Astrocyte of the cerebellum (primary cell): ENCODE data around the gene MAGI1.

ENCODE experiments used
- DNase-seq: peaks from one replicate; pipeline ENCODE4 v3.0.0-alpha.2; 2011; ENCODE audit warnings: low read depth
- H3K4me3 ChIP-seq: 2 replicates; pipeline ENCODE4 v1.5.1; 2011; ENCODE audit warnings: mild to moderate bottlenecking, low read depth, low read length, moderate library complexity
- in situ Hi-C: cut with HindIII; loops from 2 replicates; pipeline ENCODE4 v1.10.0; 2017; ENCODE audit warnings: low sequenced_read_pairs
- TF ChIP-seq, protein P1 (sequence below): IDR thresholded peaks from 2 replicates; pipeline ENCODE4 v1.5.1; 2012; ENCODE audit warnings: low read length, low read depth, moderate library complexity, mild to moderate bottlenecking; ENCODE audit errors: missing control alignments

MAGI1 gene

DNA sequence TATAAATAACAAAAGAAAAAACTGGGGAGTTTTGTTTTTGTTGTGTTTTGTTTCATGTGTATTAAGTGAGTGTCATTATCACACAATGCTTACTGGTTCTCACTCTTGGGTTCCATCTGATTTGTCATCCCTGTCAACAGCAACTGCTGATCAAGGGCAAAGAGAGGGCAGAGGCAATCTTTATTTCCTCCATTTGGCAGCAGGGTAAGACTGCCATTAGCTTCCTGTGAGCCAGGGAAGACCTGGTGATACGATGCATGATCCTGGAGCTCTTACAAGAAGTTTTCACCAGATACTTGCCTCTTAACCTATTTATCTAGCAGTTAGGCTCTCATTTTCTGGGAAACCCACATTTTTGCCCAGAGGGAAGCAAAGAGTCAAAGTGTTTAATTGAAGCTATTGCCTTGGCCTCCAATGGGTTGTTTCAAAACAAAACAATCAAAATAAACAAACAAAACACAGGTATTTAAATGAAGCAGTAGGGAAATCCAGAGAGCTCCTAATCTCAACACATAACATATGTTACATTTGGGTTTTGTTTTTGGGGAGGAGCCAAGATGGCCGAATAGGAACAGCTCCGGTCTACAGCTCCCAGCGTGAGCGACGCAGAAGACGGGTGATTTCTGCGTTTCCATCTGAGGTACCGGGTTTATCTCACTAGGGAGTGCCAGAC lies 529.8 kb downstream of the MAGI1 start:
- in situ Hi-C loops, result no loop called here
- no peak overlapping the region for H3K4me3 ChIP-seq
- no peak for DNase-seq
- TF ChIP-seq, protein P1, sequence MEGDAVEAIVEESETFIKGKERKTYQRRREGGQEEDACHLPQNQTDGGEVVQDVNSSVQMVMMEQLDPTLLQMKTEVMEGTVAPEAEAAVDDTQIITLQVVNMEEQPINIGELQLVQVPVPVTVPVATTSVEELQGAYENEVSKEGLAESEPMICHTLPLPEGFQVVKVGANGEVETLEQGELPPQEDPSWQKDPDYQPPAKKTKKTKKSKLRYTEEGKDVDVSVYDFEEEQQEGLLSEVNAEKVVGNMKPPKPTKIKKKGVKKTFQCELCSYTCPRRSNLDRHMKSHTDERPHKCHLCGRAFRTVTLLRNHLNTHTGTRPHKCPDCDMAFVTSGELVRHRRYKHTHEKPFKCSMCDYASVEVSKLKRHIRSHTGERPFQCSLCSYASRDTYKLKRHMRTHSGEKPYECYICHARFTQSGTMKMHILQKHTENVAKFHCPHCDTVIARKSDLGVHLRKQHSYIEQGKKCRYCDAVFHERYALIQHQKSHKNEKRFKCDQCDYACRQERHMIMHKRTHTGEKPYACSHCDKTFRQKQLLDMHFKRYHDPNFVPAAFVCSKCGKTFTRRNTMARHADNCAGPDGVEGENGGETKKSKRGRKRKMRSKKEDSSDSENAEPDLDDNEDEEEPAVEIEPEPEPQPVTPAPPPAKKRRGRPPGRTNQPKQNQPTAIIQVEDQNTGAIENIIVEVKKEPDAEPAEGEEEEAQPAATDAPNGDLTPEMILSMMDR, result no peak

DNA sequence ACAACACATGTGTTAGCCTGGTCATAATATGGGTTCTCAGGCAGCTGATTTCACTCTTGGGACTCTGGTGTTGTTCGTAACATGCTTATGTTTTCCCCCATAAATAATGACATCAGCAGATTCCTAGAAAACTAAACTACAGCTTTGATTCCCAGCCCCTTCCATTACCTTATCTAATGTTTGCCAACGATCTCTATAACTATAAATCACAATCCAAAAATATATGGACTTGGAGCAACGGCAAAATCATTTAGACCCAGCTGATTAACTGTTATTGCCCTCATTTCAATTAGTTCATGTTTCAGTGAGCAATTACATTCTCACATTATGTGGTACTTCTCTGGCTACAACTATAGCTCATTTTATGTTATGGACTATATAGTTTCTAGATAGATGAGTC lies 531.3 kb downstream of the MAGI1 start:
- DNase-seq, result no peak
- in situ Hi-C loops, result no loop called here
- TF ChIP-seq, protein P1, result no peak
- H3K4me3 ChIP-seq, result no peak overlapping the region

DNA sequence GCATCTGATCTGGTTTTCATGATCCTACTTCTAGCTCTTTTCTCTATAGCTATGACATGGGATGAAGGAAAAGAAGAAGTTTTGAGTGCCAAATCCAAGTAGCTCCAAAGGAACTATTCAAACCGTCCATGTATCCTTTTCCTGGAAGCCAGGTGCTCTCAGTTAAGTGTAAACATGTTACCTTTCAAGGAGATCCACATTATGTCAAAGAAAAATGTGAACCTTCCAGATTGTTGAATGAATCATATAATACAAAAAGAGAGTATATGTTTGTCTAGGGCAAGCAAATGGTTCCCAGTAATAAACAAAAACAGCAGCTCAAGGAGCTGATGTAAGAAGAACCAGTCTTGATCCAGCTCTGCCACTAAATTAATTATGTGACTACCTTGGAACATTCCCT lies 534.9 kb downstream of the MAGI1 start:
- H3K4me3 ChIP-seq, result no peak overlapping the region
- no peak for DNase-seq
- in situ Hi-C loops, result no loop called here
- TF ChIP-seq, protein P1, result no peak

DNA sequence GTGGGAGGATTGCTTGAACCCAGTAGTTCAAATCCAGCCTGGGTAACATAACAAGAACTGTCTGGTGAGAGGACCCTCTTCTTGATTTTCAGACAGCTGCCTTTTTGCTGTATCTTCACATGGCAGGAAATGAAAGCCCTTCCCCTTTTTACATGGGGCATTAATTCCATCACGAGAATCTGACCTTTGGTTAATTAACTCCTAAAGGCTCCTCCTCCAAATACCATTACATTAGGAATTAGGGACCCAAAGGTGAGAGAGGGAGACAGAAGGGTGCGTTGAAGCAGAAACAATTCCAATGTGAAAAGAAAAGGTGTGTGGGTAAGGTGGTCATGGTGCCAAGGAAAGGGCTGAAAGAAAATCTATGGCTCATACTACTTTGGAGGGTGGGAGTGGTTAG lies 536.2 kb downstream of the MAGI1 start:
- H3K4me3 ChIP-seq, result no peak overlapping the region
- DNase-seq, result no peak
- TF ChIP-seq, protein P1, result no peak
- in situ Hi-C loops, result no loop called here

DNA sequence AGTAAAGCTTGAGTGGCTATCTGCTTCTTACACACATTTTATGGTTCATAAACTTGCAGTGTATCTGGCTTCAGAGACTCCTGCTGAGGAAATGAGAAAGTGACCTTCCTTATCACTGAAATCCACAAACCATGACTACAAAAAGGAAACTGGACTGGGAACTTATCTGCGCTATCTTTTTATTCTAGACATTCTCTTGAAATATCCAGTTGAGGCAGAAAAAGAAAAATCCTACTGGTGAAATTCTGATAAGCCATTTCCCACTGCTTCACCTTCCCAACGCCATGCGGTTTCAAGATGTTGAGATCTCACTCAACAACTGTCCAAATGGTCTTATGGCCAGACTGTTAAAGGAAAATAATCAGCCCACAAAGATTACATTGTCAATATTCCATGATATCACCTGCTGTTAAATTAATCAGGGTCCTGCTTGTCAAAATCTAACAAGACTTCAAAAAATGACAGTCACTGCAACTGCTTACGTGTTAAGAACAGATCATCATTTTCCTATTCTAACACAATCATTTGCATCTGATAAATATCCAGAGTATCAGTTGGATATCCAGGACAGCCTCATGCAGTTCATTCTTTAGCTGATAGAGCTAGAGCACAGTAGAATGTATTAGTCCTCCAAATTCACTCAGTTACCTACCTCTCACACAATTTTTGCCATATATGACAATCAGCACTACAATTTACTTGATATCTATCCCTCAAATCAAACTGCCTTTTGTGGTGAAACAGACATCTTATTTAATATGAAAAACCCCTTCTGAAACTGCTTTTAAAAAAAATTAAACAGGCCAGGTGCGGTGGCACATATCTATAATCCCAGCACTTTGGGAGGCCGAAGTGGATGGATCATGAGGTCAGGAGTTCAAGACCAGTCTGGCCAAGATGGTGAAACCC lies 538.1 kb downstream of the MAGI1 start:
- no peak overlapping the region for H3K4me3 ChIP-seq
- in situ Hi-C loops, result no loop called here
- TF ChIP-seq, protein P1, result no peak
- DNase-seq, result no peak

DNA sequence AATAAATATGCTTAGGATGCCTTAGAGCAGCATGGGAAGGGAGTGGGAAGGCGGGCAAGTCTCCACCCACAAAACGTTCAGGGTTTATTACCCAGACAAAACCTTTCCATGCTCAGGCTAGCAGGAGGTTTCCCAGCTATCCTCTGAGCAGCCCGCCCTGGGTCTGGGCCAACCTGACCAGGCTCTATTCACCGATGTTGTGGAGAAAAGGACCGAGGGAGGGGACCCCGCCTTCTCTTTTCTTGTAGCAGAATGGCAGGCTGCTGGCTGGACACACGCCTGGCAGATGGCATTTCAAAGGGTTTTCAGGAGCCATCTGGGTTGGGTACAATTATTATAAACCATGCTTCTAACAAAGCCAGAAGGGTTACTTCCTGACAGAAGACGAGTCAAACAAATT lies 540.9 kb downstream of the MAGI1 start:
- no peak for DNase-seq
- in situ Hi-C loops, result no loop called here
- H3K4me3 ChIP-seq, result no peak overlapping the region
- TF ChIP-seq, protein P1, result no peak
